IPS-20b (cell line): Measurements from ENCODE around the gene KCTD17.

Experiments
- H3K27ac ChIP-seq: one replicate; pipeline ENCODE4 v1.5.1; 2013; ENCODE audit warnings: low read length
- H3K27me3 ChIP-seq: 2 replicates; pipeline ENCODE4 v1.6.1; 2013; ENCODE audit warnings: mild to moderate bottlenecking, low read length, inconsistent platforms; ENCODE audit not compliant: insufficient read depth
- H3K36me3 ChIP-seq: 2 replicates; pipeline ENCODE4 v1.6.1; 2013; ENCODE audit warnings: low read depth, mild to moderate bottlenecking, inconsistent platforms, low read length, moderate library complexity; ENCODE audit not compliant: insufficient read depth
- H3K4me1 ChIP-seq: 2 replicates; pipeline ENCODE4 v1.6.1; 2013; ENCODE audit warnings: mild to moderate bottlenecking, control low read depth, inconsistent platforms, low read length, moderate library complexity; ENCODE audit not compliant: insufficient read depth
- H3K4me3 ChIP-seq: 2 replicates; pipeline ENCODE4 v1.5.1; 2013; ENCODE audit warnings: mild to moderate bottlenecking, low read length, inconsistent platforms
- H3K9ac ChIP-seq: 2 replicates; pipeline ENCODE4 v1.6.1; 2013; ENCODE audit warnings: low read depth, mild to moderate bottlenecking, inconsistent platforms, low read length, moderate library complexity
- H3K9me3 ChIP-seq: 2 replicates; pipeline ENCODE4 v1.6.1; 2013; ENCODE audit warnings: mild to moderate bottlenecking, low read depth, low read length, inconsistent platforms; ENCODE audit not compliant: insufficient read depth

Gene KCTD17

GRCh38 chr22:37047006-37047405 lies 4.5 kb upstream of the KCTD17 start:
- Histone ChIP-seq H3K9me3 (no peaks in the 10 kb centered on the region), H3K27ac (no peak overlapping the region), H3K36me3 (no peaks in the 10 kb centered on the region), H3K27me3 (peaks cover 8% of the 10 kb centered on the region), H3K4me3 (no peak overlapping the region), H3K4me1 (no peaks in the 10 kb centered on the region), H3K9ac (no peak overlapping the region)

GRCh38 chr22:37048133-37048532 lies 3.4 kb upstream of the KCTD17 start:
- Histone ChIP-seq H3K4me1 (no peaks in the 10 kb centered on the region), H3K27ac (no peak overlapping the region), H3K36me3 (no peaks in the 10 kb centered on the region), H3K9ac (no peak overlapping the region), H3K9me3 (no peaks in the 10 kb centered on the region), H3K27me3 (peaks cover 8% of the 10 kb centered on the region), H3K4me3 (no peak overlapping the region)

GRCh38 chr22:37049224-37049623 lies 2.3 kb upstream of the KCTD17 start:
- Histone ChIP-seq H3K9ac (no peak overlapping the region), H3K9me3 (no peaks in the 10 kb centered on the region), H3K27me3 (peaks cover 8% of the 10 kb centered on the region), H3K27ac (no peak overlapping the region), H3K4me3 (no peak overlapping the region), H3K36me3 (peaks cover 6% of the 10 kb centered on the region; the same call in 1 of the 2 replicates), H3K4me1 (no peaks in the 10 kb centered on the region)

- H3K9ac ChIP-seq, result no peak overlapping the region
- H3K4me1 ChIP-seq, result no peaks in the 10 kb centered on the region
- peaks cover 8% of the 10 kb centered on the region for H3K27me3 ChIP-seq
- H3K36me3 ChIP-seq, result peaks cover 9% of the 10 kb centered on the region; the same call in 1 of the 2 replicates
- H3K9me3 ChIP-seq, result no peaks in the 10 kb centered on the region
- H3K4me3 ChIP-seq, result peak overlapping the region; percentile 82; the same call in 1 of the 2 replicates
- H3K27ac ChIP-seq, result no peak overlapping the region
Measured at GRCh38 chr22:37050913-37051312, 629 bp upstream of the KCTD17 start.

- Histone ChIP-seq H3K9me3 (no peaks in the 10 kb centered on the region), H3K4me1 (no peaks in the 10 kb centered on the region), H3K36me3 (peaks cover 20% of the 10 kb centered on the region; the same call in 1 of the 2 replicates), H3K4me3 (peak overlapping the region; percentile 82), H3K27ac (no peak overlapping the region), H3K9ac (no peak overlapping the region), H3K27me3 (peaks cover 8% of the 10 kb centered on the region)
Measured at GRCh38 chr22:37052386-37053309, 1.1 kb downstream of the KCTD17 start.

- H3K4me3 ChIP-seq, result no peak overlapping the region
- H3K27ac ChIP-seq, result no peak overlapping the region
- H3K4me1 ChIP-seq, result no peaks in the 10 kb centered on the region
- peaks cover 28% of the 10 kb centered on the region; the same call in 1 of the 2 replicates for H3K36me3 ChIP-seq
- no peaks in the 10 kb centered on the region for H3K9me3 ChIP-seq
- H3K9ac ChIP-seq, result no peak overlapping the region
- H3K27me3 ChIP-seq, result peaks cover 8% of the 10 kb centered on the region
Measured at GRCh38 chr22:37053310-37054055, 1.9 kb downstream of the KCTD17 start.

- no peak overlapping the region for H3K4me3 ChIP-seq
Measured at GRCh38 chr22:37054056-37054395, 2.5 kb downstream of the KCTD17 start.

GRCh38 chr22:37054600-37055365 lies 3.2 kb downstream of the KCTD17 start:
- Histone ChIP-seq H3K27me3 (peaks cover 8% of the 10 kb centered on the region), H3K27ac (no peak overlapping the region), H3K4me3 (no peak overlapping the region), H3K36me3 (peaks cover 36% of the 10 kb centered on the region; the same call in 1 of the 2 replicates), H3K9ac (no peak overlapping the region), H3K9me3 (no peaks in the 10 kb centered on the region), H3K4me1 (no peaks in the 10 kb centered on the region)

More at GRCh38 chr22:37054056-37054395, 2.5 kb downstream of the KCTD17 start:
- Histone ChIP-seq H3K9me3 (no peaks in the 10 kb centered on the region), H3K9ac (no peak overlapping the region), H3K27me3 (peaks cover 8% of the 10 kb centered on the region), H3K36me3 (peaks cover 30% of the 10 kb centered on the region; the same call in 1 of the 2 replicates), H3K4me1 (no peaks in the 10 kb centered on the region), H3K27ac (no peak overlapping the region)

GRCh38 chr22:37056246-37056645 lies 4.7 kb downstream of the KCTD17 start:
- H3K36me3 ChIP-seq, result peaks cover 38% of the 10 kb centered on the region; the same call in 1 of the 2 replicates
- H3K4me1 ChIP-seq, result no peaks in the 10 kb centered on the region
- H3K9ac ChIP-seq, result no peak overlapping the region
- no peaks in the 10 kb centered on the region for H3K9me3 ChIP-seq
- H3K4me3 ChIP-seq, result no peak overlapping the region
- no peaks in the 10 kb centered on the region for H3K27me3 ChIP-seq
- no peak overlapping the region for H3K27ac ChIP-seq

- Histone ChIP-seq H3K27ac (no peak overlapping the region), H3K27me3 (no peaks in the 10 kb centered on the region), H3K9ac (no peak overlapping the region), H3K36me3 (peaks cover 38% of the 10 kb centered on the region; the same call in 1 of the 2 replicates), H3K9me3 (no peaks in the 10 kb centered on the region), H3K4me1 (no peaks in the 10 kb centered on the region), H3K4me3 (no peak overlapping the region)
Measured at GRCh38 chr22:37057226-37057625, 5.7 kb downstream of the KCTD17 start.

GRCh38 chr22:37057796-37058510 lies 6.4 kb downstream of the KCTD17 start:
- H3K9me3 ChIP-seq, result no peaks in the 10 kb centered on the region
- no peak overlapping the region for H3K4me3 ChIP-seq
- H3K27me3 ChIP-seq, result no peaks in the 10 kb centered on the region
- H3K27ac ChIP-seq, result no peak overlapping the region
- H3K9ac ChIP-seq, result no peak overlapping the region
- peaks cover 38% of the 10 kb centered on the region; the same call in 1 of the 2 replicates for H3K36me3 ChIP-seq
- no peaks in the 10 kb centered on the region; the same call in 1 of the 2 replicates for H3K4me1 ChIP-seq
